GM13976 (cell line): Measurements from ENCODE around the gene CEBPZOS.

ENCODE experiments used
- DNase-seq: peaks from one replicate; pipeline ENCODE4 v3.0.0; 2012; ENCODE audit warnings: low spot score
- CTCF ChIP-seq: IDR thresholded peaks from 2 replicates; pipeline ENCODE4 v1.5.1; 2012; ENCODE audit warnings: borderline replicate concordance, mild to moderate bottlenecking; ENCODE audit not compliant: insufficient read depth; ENCODE audit errors: extremely low read depth, missing control alignments, control extremely low read depth
- in situ Hi-C: fragments of 300-500 bp; cut with MboI; formaldehyde crosslinking; loops from one replicate; pipeline ENCODE4 v1.12.0; 2022; ENCODE audit warnings: low sequenced_read_pairs, mixed read lengths, inconsistent platforms; ENCODE audit not compliant: unreplicated experiment

CEBPZOS gene

GRCh38 chr2:37232131-37232933, 36.0 kb downstream of the CEBPZOS start:
- in situ Hi-C loops = no loop called here

GRCh38 chr2:37243435-37243834, 47.1 kb downstream of the CEBPZOS start:
- no peak for TF ChIP-seq CTCF
- DNase-seq = no peak
- in situ Hi-C loops = no loop called here

More at GRCh38 chr2:37232131-37232933, 36.0 kb downstream of the CEBPZOS start:
- no peak for DNase-seq
- no peak for TF ChIP-seq CTCF

- in situ Hi-C loops = no loop called here
- TF ChIP-seq CTCF = no peak
- peak; percentile 40 for DNase-seq
Observed at GRCh38 chr2:37244017-37244416, 47.7 kb downstream of the CEBPZOS start.

GRCh38 chr2:37244755-37245154, 48.5 kb downstream of the CEBPZOS start:
- in situ Hi-C loops = no loop called here

GRCh38 chr2:37246205-37246604, 49.9 kb downstream of the CEBPZOS start:
- DNase-seq = no peak
- in situ Hi-C loops = no loop called here
- TF ChIP-seq CTCF = no peak

More at GRCh38 chr2:37244755-37245154, 48.5 kb downstream of the CEBPZOS start:
- DNase-seq = no peak
- no peak for TF ChIP-seq CTCF

GRCh38 chr2:37250869-37251740, 54.8 kb downstream of the CEBPZOS start:
- no peak for TF ChIP-seq CTCF
- in situ Hi-C loops = no loop called here
- no peak for DNase-seq
